ENCODE measurements around the gene RASSF7. TPM values are rescaled to one million over a fixed set of nuclear protein-coding genes. Genes with fewer than 3 reads are reported as not detected.
"Not testable (repeated sequence)": the region's sequence is repeated elsewhere in the genome, so short reads cannot be mapped to it uniquely, and the experiment has no call there.

Gene RASSF7
- polyA plus RNA-seq, 6 donors from 2014 or later = 17.3 to 31.5 (median 23.5) TPM

DNA sequence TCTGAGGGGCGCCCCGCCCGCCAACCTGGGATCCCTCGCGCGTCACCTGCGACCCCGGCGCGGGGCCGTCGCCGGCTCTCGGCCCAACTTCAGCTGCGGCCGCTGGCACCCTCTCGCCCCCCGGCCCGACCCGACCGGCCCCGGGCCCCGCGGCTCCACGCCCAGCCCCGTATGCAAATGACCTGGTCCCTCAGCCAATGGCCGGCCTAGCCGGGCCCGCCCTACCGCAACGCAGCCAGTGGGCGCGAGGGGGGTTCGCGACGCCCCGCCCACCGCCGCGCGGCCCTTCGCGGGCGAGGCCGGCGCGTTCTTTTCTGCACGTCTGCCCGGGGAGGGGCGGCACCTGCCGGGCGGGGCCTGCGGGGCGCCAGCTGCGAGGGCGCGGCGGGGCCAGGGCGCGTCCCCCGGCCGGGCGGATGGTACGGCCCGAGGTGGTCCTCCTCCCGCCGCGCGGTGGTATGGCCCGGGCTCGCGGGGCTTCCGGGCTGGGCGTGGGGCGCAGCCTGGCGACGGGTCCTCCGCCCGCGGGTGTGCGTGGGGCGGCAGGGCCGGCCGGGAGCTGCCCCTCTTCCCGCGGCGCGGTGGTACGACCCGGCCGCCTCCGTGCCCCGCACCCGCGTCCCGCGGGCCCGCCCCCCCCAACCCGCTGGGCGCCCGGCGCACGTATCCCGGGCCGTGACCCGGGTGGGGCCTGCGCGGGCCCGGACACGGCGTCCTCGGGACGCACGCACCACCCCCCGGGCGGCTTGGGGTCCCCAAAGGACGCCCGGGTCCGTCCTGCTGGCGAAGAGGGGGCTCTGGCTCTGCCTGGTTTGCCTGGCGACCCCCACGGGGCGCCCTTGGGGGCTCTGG, 7.8 kb downstream of the RASSF7 start:
- ATAC-seq (ENCODE audit: low read depth in 2 of 2) = peak; percentile 90 to 93
- H3K27ac Mint-ChIP-seq = no peak overlapping the region
- H3K4me1 Mint-ChIP-seq = peaks cover 3 to 7% (median 4%) of the 10 kb centered on the region in 3 donors
- H3K27me3 Mint-ChIP-seq = no peaks in the 10 kb centered on the region
- peak; percentile 96 for DNase-seq
- no peaks in the 10 kb centered on the region for H3K36me3 Mint-ChIP-seq
- H3K4me3 Mint-ChIP-seq = peak overlapping the region; percentile 75 to 88 (median 79)
- H3K9me3 Mint-ChIP-seq = no peaks in the 10 kb centered on the region

DNA sequence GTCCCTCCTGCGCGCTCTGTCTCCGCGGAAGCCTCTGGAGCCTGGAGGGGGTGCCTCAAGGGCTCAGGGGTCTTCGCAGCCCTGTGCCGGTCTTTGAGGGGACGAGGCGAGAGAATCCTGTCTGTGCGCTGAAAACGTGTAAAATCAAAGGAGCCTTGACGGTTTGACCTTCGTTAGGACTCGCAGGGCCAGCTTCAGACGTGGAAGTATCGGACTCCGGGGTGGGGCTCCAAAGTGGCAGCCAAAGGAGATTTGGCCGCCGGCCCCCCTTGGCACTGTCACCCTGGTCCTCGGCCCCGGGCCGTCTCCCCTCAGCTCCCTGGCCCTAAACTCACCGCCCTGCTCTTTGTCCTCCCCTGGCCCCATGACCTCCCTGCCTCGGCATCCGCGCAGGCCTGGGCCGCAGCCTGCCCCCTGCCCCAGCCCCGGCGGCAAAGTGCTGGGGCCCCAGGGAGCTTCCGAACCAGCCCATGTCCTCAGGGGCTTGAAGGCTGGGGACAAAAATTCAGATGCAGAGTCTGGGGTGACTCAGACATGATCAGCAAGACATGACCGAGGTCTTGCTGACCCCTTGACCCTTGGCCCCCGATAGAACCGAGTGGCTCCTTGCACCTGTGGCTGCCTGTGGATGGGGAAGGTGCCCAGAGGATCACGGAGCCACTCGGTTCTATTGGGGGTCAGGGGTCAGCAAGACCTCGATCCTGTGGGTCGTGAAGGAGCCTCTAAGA, 8.6 kb downstream of the RASSF7 start:
- DNase-seq = no peak
- H3K9me3 Mint-ChIP-seq = no peaks in the 10 kb centered on the region
- peaks cover 0 to 4% (median 4%) of the 10 kb centered on the region in 3 donors for H3K27me3 Mint-ChIP-seq
- peak overlapping the region in 2 of 6 donors; percentile 47 to 67 for H3K27ac Mint-ChIP-seq
- peaks cover 0 to 7% (median 2%) of the 10 kb centered on the region in 3 donors for H3K4me1 Mint-ChIP-seq
- H3K36me3 Mint-ChIP-seq = no peaks in the 10 kb centered on the region
- H3K4me3 Mint-ChIP-seq = peak overlapping the region; percentile 75 to 88 (median 79)
- ATAC-seq (ENCODE audit: low read depth in 2 of 2) = no peak

GRCh38 chr11:571802-572185, 11.0 kb downstream of the RASSF7 start:
- Mint-ChIP-seq H3K4me1 (peaks cover 8 to 15% (median 12%) of the 10 kb centered on the region in 3 donors), H3K4me3 (peak overlapping the region in 1 of 8 donors; percentile 24), H3K27ac (no peak overlapping the region), H3K36me3 (no peaks in the 10 kb centered on the region), H3K9me3 (no peaks in the 10 kb centered on the region), H3K27me3 (peaks cover 0 to 15% (median 15%) of the 10 kb centered on the region in 3 donors)
- no peak for ATAC-seq (ENCODE audit: low read depth in 2 of 2)
- DNase-seq = no peak

DNA sequence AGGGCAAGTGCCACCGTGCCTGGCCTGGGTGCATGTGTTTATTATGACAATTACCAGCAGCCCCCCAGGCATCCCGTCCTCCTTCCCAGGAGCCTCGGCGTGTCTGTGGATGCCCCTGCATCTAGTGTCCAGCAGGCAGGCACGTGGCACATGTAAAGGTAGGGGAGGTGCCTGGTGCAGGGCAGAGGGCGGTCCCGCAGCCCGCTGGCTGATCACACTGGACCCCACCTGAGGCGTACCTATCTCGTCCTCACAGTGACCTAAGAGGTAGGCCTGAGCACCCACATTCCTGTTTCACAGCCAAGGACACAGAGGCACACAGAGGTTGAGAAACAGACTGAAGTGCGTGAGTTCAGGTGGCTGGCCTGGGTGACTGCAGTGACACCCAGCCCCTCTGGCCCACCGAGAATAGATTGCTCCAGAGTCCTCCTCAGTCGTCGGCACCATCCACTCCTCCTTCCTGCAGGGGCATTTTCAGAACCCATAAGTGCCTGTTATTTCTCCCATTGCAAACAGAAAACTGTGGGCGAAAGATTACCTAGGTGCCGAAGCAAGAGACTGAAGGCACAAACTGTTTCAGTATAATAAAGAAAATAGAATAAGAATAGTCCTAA, 12.5 kb downstream of the RASSF7 start:
- Mint-ChIP-seq H3K9me3 (no peaks in the 10 kb centered on the region), H3K27me3 (peaks cover 0 to 15% (median 15%) of the 10 kb centered on the region in 3 donors), H3K4me3 (peak overlapping the region in 3 of 8 donors; percentile 30 to 81 (median 69)), H3K4me1 (peaks cover 12 to 22% (median 19%) of the 10 kb centered on the region in 3 donors), H3K27ac (no peak overlapping the region), H3K36me3 (no peaks in the 10 kb centered on the region)
- ATAC-seq (ENCODE audit: low read depth in 2 of 2) (no peak), DNase-seq (no peak)

GRCh38 chr11:574031-574570, 13.3 kb downstream of the RASSF7 start:
- Mint-ChIP-seq H3K4me3 (peak overlapping the region in 6 of 8 donors; percentile 3 to 96 (median 86)), H3K27me3 (peaks cover 0 to 15% (median 15%) of the 10 kb centered on the region in 3 donors), H3K4me1 (peaks cover 12 to 28% (median 26%) of the 10 kb centered on the region in 3 donors), H3K27ac (peak overlapping the region in 2 of 6 donors; percentile 16 to 64)
- not testable (repeated sequence) for DNase-seq; ATAC-seq (ENCODE audit: low read depth in 2 of 2); H3K36me3 Mint-ChIP-seq; H3K9me3 Mint-ChIP-seq

- no peak for DNase-seq
- Mint-ChIP-seq H3K4me1 (peaks cover 12 to 35% (median 33%) of the 10 kb centered on the region in 3 donors), H3K27ac (peak overlapping the region in 5 of 6 donors; percentile 2 to 93 (median 38)), H3K36me3 (no peaks in the 10 kb centered on the region), H3K9me3 (no peaks in the 10 kb centered on the region), H3K4me3 (peak overlapping the region; percentile 75 to 96 (median 86)), H3K27me3 (peaks cover 0 to 15% (median 15%) of the 10 kb centered on the region in 3 donors)
- ATAC-seq (ENCODE audit: low read depth in 2 of 2) = no peak
Measured at GRCh38 chr11:574632-575312, 14.0 kb downstream of the RASSF7 start.

DNA sequence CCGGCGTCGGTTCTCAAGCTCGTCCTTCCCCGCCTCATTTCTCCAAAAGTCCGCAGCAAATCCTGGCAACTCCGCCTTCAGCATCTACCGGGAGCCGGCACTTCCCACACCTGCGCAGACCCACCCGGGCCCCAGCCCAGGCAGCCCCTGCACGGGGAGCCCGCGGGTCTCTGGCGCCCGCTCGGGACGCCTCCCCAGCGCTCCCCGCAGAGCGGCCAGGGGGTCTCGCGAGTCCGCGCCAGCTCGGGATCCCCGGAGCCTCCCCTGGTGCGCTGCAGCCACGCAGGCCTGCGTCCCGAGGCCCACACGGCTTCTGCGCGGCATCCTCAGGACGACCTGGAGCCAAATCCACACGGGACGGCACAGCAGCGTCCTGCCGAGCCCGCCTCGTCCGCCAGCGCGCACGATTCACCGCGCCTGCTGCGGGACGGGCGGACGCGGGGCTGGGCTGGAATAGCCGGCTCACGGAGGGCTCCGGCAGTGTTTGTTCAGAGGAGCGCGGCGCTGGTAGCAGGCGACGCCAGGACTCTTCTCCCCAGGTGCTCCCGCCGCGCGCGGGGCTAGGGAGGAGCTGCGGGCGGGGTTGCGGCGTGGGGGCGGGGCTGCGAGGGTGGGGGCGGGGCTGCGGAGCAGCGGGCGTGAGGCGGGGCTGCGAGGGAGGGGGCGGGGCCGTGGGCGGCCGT, 14.7 kb downstream of the RASSF7 start:
- Mint-ChIP-seq H3K9me3 (no peaks in the 10 kb centered on the region), H3K4me3 (peak overlapping the region; percentile 75 to 96 (median 86)), H3K27me3 (peaks cover 0 to 15% (median 15%) of the 10 kb centered on the region in 3 donors), H3K27ac (peak overlapping the region in 3 of 6 donors; percentile 76 to 95 (median 93)), H3K36me3 (no peaks in the 10 kb centered on the region), H3K4me1 (peaks cover 16 to 40% (median 39%) of the 10 kb centered on the region in 3 donors)
- peak; percentile 35 to 39 for ATAC-seq (ENCODE audit: low read depth in 2 of 2)
- peak; percentile 60 for DNase-seq

DNA sequence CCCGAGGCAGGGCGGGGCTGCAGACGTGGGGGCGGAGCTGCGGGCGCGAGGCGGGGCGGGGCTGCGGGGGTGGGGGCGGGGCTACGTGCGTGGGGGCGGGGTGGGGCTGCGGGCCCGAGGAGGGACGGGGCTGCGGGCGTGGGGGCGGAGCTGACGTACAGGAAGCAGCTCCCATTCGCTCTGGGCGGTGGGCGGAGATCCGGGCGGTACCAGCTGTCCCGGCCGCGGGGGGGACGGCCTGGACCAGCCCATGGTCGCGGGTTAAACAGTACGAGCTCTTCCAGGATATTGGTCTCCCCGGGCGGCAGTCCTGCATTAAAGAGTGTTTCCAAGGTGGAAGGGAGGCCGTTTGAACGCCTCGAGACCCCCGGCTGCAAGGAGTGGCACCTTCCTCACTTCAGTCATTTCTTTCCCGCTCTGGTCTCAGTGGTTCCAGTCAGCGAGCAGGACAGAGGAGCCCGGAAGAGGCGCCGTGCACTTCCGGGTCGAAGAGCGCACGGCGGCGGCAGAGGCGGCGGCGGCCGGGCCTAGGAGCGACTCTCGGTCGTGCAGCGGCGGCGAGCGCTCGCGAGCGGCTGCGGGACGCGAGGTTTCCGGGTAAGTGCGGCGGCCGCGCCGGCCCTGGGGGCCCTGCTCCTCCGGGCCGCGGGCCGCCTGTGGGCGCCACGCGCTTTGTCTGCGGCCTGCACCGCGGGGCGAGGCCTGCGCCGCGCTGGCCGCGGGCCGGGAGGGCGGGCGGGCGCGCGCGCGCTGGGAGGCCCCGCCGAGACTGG, 15.4 kb downstream of the RASSF7 start, which contains the start of gene PHRF1:
Gene PHRF1, plus strand, starts transcription at position 475 of the 773 bp plus-strand sequence. CDS start 5,043 bp downstream, outside the sequence.
- peak; percentile 96 for DNase-seq
- no peaks in the 10 kb centered on the region for H3K9me3 Mint-ChIP-seq
- H3K36me3 Mint-ChIP-seq = no peaks in the 10 kb centered on the region
- peak within 1 kb of the TSS; percentile 95 to 100 (median 98) for H3K27ac Mint-ChIP-seq
- ATAC-seq (ENCODE audit: low read depth in 2 of 2) = peak; percentile 87 to 91
- H3K4me3 Mint-ChIP-seq = peak within 1 kb of the TSS; percentile 85 to 99 (median 98)
- peaks cover 19 to 47% (median 42%) of the 10 kb centered on the region in 3 donors for H3K4me1 Mint-ChIP-seq
- H3K27me3 Mint-ChIP-seq = peaks cover 0 to 15% (median 15%) of the 10 kb centered on the region in 3 donors

DNA sequence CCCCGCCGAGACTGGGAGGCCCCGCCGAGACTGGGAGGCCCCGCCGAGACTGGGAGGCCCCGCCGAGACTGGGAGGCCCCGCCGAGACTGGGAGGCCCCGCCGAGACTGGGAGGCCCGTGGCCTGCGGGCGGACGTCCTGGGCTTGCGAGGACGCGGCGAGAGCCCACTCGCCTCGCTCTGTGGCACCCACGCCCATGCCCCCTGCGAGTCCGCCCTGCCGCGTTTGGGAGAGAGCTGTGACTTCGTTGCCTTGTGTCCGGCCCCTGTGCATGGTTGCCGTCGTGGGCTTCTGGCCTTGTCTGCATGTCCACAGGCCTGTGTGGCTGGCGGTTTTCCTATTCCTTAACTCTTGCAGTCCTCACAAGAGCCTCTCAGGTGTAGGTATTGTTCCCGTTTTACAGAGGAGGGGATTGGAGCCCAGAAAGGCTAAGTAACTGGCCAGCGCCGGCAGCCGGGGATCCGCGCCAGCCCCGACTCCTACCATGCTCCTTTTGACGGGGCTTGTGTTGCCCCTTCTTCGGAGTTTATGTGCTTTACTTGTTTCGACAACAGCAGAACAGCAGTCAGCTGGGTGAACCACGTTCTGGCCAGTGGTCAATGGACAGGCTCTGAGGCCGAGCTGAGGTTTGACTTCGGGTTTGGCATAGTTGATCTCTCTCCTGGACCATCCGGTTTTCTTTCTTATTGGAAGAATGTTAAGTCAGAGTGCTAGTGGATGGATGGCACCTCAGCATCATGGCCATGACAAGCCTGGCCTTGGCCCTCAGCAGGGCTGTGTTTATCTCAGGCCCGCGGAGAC, 16.2 kb downstream of the RASSF7 start:
- Mint-ChIP-seq H3K4me1 (peaks cover 25 to 54% (median 47%) of the 10 kb centered on the region in 3 donors), H3K27ac (peak overlapping the region; percentile 41 to 74 (median 62)), H3K9me3 (no peaks in the 10 kb centered on the region), H3K36me3 (no peaks in the 10 kb centered on the region), H3K4me3 (peak overlapping the region; percentile 76 to 93 (median 86)), H3K27me3 (peaks cover 0 to 15% (median 15%) of the 10 kb centered on the region in 3 donors)
- DNase-seq (no peak), ATAC-seq (ENCODE audit: low read depth in 2 of 2) (no peak)

DNA sequence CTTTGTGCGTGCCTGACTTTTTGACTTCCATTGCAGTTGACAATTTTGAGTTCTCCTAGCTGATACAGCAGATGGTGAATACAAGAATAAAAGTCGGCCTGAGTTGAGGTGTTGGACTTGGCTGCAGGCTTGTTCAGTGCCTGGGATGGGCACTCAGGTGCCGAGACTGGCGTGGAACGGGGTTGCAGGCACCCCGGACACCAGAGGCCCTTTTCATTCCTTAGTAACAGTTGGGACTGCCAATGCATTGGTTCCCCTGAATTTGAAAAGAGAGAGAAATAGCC, 16.8 kb downstream of the RASSF7 start:
- DNase-seq (no peak), ATAC-seq (ENCODE audit: low read depth in 2 of 2) (no peak)
- peak overlapping the region; percentile 76 to 93 (median 86) for H3K4me3 Mint-ChIP-seq
- H3K36me3 Mint-ChIP-seq = no peaks in the 10 kb centered on the region
- peak overlapping the region in 5 of 6 donors; percentile 41 to 73 (median 63) for H3K27ac Mint-ChIP-seq
- H3K27me3 Mint-ChIP-seq = peaks cover 0 to 15% (median 15%) of the 10 kb centered on the region in 3 donors
- H3K9me3 Mint-ChIP-seq = no peaks in the 10 kb centered on the region
- H3K4me1 Mint-ChIP-seq = peaks cover 25 to 54% (median 49%) of the 10 kb centered on the region in 3 donors

Data from naive B cell (primary cell).